DND-41 (cell line): Measurements from ENCODE around the gene AZI2.

Experiments used
- ATAC-seq: fragments of 200-7000 bp; cut with Tn5 transposase; 3 replicates; pipeline ENCODE4 v1.9.1; 2021; ENCODE audit warnings: low read depth; ENCODE audit not compliant: insufficient read depth
- DNase-seq: peaks from one replicate; pipeline ENCODE4 v3.0.0-alpha.2; 2020
- H2AFZ ChIP-seq: 2 replicates; pipeline ENCODE4 v1.6.0; 2012; ENCODE audit warnings: low read depth, low read length
- H3K27ac ChIP-seq: 2 replicates; pipeline ENCODE4 v1.5.1; 2012; ENCODE audit warnings: low read length, inconsistent platforms
- H3K27me3 ChIP-seq: fragments of 200-600 bp; sonication (generic); 2 replicates; pipeline ENCODE4 v1.6.0; 2012; ENCODE audit warnings: low read length, mild to moderate bottlenecking, inconsistent platforms; ENCODE audit not compliant: insufficient read depth, poor library complexity
- H3K36me3 ChIP-seq: 2 replicates; pipeline ENCODE4 v1.5.1; 2012; ENCODE audit warnings: low read length, inconsistent platforms; ENCODE audit not compliant: insufficient read depth
- H3K4me1 ChIP-seq: 2 replicates; pipeline ENCODE4 v1.5.1; 2012; ENCODE audit warnings: mild to moderate bottlenecking, low read length; ENCODE audit not compliant: insufficient read depth
- H3K4me2 ChIP-seq: 2 replicates; pipeline ENCODE4 v1.6.0; 2012; ENCODE audit warnings: mild to moderate bottlenecking, moderate library complexity, low read length, inconsistent platforms; ENCODE audit not compliant: insufficient read depth
- H3K4me3 ChIP-seq, 2 experiments: fragments of 200-600 bp in 1 of 2; shearing (Covaris generic) in 1 of 2; 2 replicates each; pipeline ENCODE4 v1.5.1; 2012 to 2016; ENCODE audit warnings: inconsistent platforms in 2 of 2, low read length in 2 of 2, mild to moderate bottlenecking in 2 of 2, low read depth in 1 of 2, moderate library complexity in 1 of 2
- H3K79me2 ChIP-seq: 2 replicates; pipeline ENCODE4 v1.6.0; 2012; ENCODE audit warnings: low read length, inconsistent platforms; ENCODE audit not compliant: insufficient read depth
- H3K9ac ChIP-seq: 2 replicates; pipeline ENCODE4 v1.6.0; 2012; ENCODE audit warnings: low read depth, mild to moderate bottlenecking, inconsistent platforms, low read length, moderate library complexity
- H3K9me3 ChIP-seq: 2 replicates; pipeline ENCODE4 v1.5.1; 2012; ENCODE audit warnings: low read length, moderate library complexity, mild to moderate bottlenecking, inconsistent platforms; ENCODE audit not compliant: insufficient read depth, severe bottlenecking
- H4K20me1 ChIP-seq: 2 replicates; pipeline ENCODE4 v1.6.0; 2012; ENCODE audit warnings: low read length; ENCODE audit not compliant: insufficient read depth
- EZH2 ChIP-seq: IDR thresholded peaks from 3 replicates; pipeline ENCODE4 v1.6.1; 2012; ENCODE audit warnings: borderline replicate concordance, low read depth, mild to moderate bottlenecking, moderate library complexity, low read length, inconsistent platforms; ENCODE audit not compliant: severe bottlenecking
- TF ChIP-seq, protein P1 (sequence below): IDR thresholded peaks from 2 replicates; pipeline ENCODE4 v1.5.1; 2012; ENCODE audit warnings: borderline replicate concordance, low read length, moderate library complexity, mild to moderate bottlenecking; ENCODE audit not compliant: poor library complexity, severe bottlenecking; ENCODE audit errors: extremely low read depth

Gene AZI2

DNA sequence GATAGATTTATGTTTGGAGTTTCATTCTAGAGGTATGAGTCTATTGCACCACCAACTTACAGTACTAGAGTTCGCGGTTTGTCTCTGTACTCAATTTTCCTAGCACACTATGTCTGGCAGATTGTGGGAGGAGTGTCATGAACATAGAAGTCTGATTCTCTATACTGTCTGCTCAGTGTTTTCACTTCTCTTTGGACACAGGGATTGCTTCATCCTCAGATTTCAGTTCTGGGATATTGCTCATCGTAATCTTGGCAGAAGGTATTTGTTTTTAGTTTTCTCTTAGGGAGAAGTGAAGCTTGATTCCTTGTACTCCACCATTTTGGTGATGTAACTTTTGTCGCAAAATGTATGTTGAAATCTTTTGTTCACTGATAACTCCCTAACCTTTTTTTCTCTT is 27.8 kb upstream of the AZI2 start:
- Histone ChIP-seq H2AFZ (no peak overlapping the region), H3K4me2 (no peak overlapping the region), H3K4me1 (0 out of 2 replicates have a peak, but pooled peaks cover 2% of the 10 kb centered on the region), H3K27ac (no peak overlapping the region), H3K36me3 (no peaks in the 10 kb centered on the region), H3K79me2 (no peaks in the 10 kb centered on the region), H3K9ac (no peak overlapping the region), H4K20me1 (no peaks in the 10 kb centered on the region), H3K27me3 (no peaks in the 10 kb centered on the region), H3K9me3 (no peaks in the 10 kb centered on the region), H3K4me3 (no peak overlapping the region)
- DNase-seq (no peak), ATAC-seq (no peak)
- TF ChIP-seq, protein P1, sequence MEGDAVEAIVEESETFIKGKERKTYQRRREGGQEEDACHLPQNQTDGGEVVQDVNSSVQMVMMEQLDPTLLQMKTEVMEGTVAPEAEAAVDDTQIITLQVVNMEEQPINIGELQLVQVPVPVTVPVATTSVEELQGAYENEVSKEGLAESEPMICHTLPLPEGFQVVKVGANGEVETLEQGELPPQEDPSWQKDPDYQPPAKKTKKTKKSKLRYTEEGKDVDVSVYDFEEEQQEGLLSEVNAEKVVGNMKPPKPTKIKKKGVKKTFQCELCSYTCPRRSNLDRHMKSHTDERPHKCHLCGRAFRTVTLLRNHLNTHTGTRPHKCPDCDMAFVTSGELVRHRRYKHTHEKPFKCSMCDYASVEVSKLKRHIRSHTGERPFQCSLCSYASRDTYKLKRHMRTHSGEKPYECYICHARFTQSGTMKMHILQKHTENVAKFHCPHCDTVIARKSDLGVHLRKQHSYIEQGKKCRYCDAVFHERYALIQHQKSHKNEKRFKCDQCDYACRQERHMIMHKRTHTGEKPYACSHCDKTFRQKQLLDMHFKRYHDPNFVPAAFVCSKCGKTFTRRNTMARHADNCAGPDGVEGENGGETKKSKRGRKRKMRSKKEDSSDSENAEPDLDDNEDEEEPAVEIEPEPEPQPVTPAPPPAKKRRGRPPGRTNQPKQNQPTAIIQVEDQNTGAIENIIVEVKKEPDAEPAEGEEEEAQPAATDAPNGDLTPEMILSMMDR, result no peak
- no peak for TF ChIP-seq EZH2

DNA sequence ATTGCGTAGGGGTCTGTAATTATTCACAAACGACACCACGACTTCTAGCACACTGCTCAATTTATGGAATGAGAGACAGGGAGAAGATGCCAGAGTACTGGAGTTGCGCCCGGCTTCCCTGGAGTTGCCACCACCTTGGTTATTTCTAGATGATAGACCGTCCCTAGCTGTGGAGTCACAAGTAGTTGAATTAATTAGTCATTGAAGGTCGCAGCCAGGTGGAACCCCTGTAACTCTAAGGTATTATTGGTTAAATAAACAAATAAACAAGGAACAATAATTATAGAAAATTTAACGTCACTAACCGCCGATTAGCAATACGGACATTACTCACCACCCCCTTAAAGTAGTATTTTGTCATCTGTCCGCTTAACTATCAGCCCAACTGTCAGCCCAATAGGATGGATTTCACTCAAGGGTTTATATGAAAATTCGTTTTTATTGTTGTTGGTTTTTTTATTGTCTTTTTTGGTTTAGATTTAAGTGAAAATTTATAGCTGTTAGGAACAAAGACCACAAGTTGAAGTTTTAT is 911 bp upstream of the AZI2 start:
- Histone ChIP-seq H3K27ac (peak overlapping the region; percentile 89), H3K79me2 (peaks cover 61% of the 10 kb centered on the region), H3K4me2 (peak overlapping the region; percentile 83), H3K9me3 (no peaks in the 10 kb centered on the region), H3K4me3 (peak overlapping the region; percentile 46 to 73), H4K20me1 (no peaks in the 10 kb centered on the region), H3K9ac (peak overlapping the region; percentile 87), H2AFZ (peak overlapping the region; percentile 87), H3K36me3 (no peaks in the 10 kb centered on the region), H3K27me3 (no peaks in the 10 kb centered on the region), H3K4me1 (peaks cover 48% of the 10 kb centered on the region)
- TF ChIP-seq, protein P1, result no peak
- no peak for TF ChIP-seq EZH2
- ATAC-seq (no peak), DNase-seq (no peak)

DNA sequence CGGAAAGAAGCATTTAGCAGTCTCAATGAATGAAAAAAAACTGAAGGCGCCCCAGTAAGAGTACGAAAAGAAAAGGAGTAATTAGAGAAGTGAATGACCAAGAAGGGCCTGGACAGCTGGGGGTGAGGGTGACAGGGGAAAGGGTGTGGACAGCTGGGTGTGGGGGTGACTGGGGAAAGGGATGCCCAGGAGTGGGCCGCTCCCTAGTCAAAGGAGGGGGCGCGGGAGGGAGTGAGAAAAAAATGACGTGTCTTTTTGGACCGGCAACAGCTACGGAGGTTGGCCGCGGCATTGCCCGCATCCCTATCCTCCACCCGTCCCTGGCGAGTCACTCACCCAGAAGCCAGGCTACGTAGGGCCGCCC is 377 bp downstream of the AZI2 start:
- H3K27me3 ChIP-seq, result no peaks in the 10 kb centered on the region
- peak; percentile 72 for ATAC-seq
- peak overlapping the region; percentile 46 to 73 for H3K4me3 ChIP-seq
- TF ChIP-seq EZH2, result no peak
- TF ChIP-seq, protein P1, result no peak
- H4K20me1 ChIP-seq, result no peaks in the 10 kb centered on the region
- peak overlapping the region; percentile 87 for H2AFZ ChIP-seq
- H3K9ac ChIP-seq, result peak overlapping the region; percentile 87
- H3K4me2 ChIP-seq, result peak overlapping the region; percentile 83
- peaks cover 74% of the 10 kb centered on the region for H3K79me2 ChIP-seq
- no peaks in the 10 kb centered on the region for H3K9me3 ChIP-seq
- peak overlapping the region; percentile 89 for H3K27ac ChIP-seq
- H3K36me3 ChIP-seq, result no peaks in the 10 kb centered on the region
- DNase-seq, result no peak
- H3K4me1 ChIP-seq, result peaks cover 58% of the 10 kb centered on the region
